ENCODE data around the gene SELENOV.

Gene SELENOV

DNA sequence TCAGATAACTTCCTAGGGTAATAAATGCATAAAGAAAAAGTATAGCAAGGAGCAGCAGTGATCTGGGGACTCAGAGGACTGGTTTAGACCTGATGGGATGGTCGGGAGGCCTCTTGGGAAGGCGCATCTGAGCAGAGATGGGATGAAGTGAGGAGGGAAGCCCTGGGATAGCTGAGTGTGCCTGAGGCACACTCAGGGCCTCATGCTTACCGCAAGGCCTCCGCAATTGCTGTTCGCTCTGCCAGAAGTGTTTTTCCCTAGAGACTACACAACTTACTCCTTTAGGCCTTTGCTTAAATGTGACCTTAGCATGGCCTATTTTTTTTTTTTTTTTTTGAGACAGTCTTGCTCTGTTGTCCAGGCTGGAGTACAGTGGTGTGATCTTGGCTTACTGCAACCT is 20.3 kb upstream of the SELENOV start:
- no peak for DNase-seq (ENCODE audit: low read depth)

- DNase-seq (ENCODE audit: low read depth): no peak
Measured at GRCh38 chr19:39496063-39496462, 18.9 kb upstream of the SELENOV start.

- no peak for DNase-seq (ENCODE audit: low read depth)
Measured at GRCh38 chr19:39497701-39497995, 17.3 kb upstream of the SELENOV start.

DNA sequence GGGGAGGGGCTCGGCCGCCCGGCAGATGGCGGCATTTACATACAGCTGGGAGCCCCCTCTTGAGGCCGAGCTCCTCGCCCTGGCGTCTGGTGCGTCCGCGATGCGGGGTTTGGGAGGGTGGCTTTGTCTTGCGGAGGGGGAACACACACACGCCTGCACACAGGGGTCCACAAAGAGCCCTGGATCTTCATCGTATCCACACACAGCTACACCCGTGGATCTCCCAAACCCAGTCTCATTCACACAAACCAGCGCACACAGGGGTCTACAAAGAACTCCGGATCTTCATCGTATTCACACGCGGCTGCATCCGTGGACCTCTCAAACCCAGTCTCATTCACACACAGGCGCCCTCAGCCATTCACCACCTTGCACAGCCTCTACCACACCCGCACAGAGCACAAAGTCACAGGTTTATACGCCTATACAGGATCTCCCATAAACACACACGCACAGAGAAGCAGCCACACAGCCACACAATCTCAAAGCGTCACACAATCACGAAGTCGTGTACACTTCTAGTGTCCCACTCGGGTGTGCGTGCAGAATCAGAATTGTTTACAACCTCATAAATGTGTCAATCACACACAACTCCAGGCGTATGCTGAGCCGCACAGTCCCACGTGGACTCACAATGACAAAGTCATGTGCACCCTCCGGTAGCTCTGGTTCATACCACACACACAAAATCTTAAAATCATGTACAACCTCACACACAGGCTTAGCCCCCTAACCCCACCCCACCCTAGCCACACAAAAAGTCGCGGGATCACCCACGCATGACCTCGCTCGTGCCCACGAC is 16.7 kb upstream of the SELENOV start:
- DNase-seq (ENCODE audit: low read depth): no peak

DNA sequence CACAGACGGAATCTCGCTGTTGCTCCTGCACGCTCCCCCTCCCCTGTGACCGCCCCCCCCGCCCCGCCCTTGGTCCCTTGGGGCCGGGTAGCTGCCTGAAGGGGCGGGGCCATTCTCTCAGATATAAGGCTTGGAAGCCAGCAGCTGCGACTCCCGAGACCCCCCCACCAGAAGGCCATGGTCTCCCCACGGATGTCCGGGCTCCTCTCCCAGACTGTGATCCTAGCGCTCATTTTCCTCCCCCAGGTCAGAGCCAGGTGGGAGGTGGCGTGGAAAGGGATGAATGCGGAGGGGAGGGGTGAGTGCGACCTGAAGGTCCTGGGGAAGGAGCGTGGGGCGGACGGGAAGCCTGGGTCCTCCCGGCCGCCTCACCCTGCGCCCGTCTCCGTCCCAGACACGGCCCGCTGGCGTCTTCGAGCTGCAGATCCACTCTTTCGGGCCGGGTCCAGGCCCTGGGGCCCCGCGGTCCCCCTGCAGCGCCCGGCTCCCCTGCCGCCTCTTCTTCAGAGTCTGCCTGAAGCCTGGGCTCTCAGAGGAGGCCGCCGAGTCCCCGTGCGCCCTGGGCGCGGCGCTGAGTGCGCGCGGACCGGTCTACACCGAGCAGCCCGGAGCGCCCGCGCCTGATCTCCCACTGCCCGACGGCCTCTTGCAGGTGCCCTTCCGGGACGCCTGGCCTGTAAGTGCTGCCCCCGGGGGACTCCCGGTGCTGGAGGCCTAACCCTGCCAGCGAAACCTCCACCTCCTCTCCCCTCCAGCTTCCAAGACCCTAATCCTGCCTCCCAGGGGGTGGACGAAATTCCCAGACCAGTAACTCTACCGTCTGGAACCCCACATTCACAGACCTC is 15.9 kb upstream of the SELENOV start, which contains the start of gene DLL3:
Gene DLL3 (plus strand): TSS at position 150 of the 845 bp plus-strand sequence. CDS start 28 bp downstream, at position 178.
- DNase-seq (ENCODE audit: low read depth): no peak

GRCh38 chr19:39499932-39500331 is 15.0 kb upstream of the SELENOV start:
- DNase-seq (ENCODE audit: low read depth): no peak

- DNase-seq (ENCODE audit: low read depth): no peak
Measured at GRCh38 chr19:39500543-39500942, 14.4 kb upstream of the SELENOV start.

GRCh38 chr19:39501340-39501739 is 13.6 kb upstream of the SELENOV start:
- no peak for DNase-seq (ENCODE audit: low read depth)

- peak; percentile 58 for DNase-seq (ENCODE audit: low read depth)
Measured at GRCh38 chr19:39502640-39503417, 12.1 kb upstream of the SELENOV start.

GRCh38 chr19:39506598-39506943 is 8.4 kb upstream of the SELENOV start:
- no peak for DNase-seq (ENCODE audit: low read depth)

DNA sequence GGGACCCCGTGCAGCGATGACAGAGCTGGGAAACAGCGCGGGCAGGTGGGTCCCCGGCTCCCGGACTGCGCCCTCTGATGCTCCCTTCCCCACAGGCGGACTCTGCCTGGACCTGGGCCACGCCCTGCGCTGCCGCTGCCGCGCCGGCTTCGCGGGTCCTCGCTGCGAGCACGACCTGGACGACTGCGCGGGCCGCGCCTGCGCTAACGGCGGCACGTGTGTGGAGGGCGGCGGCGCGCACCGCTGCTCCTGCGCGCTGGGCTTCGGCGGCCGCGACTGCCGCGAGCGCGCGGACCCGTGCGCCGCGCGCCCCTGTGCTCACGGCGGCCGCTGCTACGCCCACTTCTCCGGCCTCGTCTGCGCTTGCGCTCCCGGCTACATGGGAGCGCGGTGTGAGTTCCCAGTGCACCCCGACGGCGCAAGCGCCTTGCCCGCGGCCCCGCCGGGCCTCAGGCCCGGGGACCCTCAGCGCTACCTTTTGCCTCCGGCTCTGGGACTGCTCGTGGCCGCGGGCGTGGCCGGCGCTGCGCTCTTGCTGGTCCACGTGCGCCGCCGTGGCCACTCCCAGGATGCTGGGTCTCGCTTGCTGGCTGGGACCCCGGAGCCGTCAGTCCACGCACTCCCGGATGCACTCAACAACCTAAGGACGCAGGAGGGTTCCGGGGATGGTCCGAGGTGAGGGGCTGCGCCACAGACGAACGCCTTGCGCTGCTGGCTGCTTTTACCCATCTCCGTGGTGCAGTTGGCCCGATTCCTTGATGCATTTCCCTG is 7.8 kb upstream of the SELENOV start:
- DNase-seq (ENCODE audit: low read depth): no peak

GRCh38 chr19:39507715-39508364 is 7.1 kb upstream of the SELENOV start:
- no peak for DNase-seq (ENCODE audit: low read depth)

DNA sequence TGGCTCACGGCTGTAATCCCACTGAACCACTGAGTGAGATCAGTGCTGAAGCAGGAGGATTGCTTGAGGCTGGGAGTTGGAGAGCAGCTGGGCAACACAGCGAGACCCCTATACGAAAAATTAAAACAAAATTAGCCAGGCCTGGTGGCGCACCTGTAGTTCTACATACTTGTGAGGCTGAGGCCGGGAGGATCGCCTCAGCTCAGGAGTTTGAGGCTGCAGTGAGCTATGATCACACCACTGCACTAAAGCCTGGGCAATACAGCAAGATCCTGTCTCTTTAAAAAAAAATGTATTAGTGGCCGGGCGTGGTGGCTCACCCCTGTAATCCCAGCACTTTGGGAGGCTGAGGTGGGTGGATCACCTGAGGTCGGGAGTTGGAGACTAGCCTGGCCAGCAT is 6.3 kb upstream of the SELENOV start:
- no peak for DNase-seq (ENCODE audit: low read depth)

DNA sequence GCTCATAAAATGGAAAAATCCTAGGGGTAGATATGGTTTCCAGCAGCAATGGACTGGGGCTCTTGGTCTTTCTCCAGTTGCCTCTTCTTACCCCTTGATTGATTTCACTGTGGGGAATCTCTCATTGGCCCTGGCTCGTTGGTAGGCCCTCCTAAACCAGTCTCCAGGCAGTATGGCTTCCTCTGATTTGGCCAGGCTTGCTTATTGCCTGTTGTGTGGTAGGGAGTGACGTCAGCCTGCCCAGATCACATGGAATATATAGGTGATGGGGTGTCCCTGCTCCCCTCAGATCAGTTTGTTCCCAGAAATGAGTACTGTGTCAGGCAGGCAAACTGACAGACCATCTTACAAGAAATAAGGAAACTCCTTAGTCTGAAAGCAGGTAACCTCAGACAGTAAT is 5.7 kb upstream of the SELENOV start:
- no peak for DNase-seq (ENCODE audit: low read depth)

DNA sequence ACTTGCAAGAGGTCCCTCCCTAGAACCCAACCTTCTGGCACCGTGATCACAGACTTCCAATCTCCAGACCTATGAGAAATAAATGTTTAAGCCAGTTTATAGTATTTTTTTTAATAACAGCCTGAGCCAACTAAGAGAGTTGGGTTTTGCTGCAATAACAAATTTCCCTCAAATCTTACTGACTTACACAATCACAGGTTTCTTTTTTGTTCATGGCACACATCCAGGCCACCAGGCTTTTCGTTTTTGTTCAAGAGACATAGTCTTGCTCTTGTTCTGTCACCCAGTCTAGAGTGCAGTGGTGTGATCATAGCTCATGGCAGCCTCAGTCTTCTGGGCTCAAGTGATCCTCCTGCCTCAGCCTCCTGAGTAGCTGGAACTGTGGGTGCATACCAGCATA is 2.0 kb upstream of the SELENOV start:
- DNase-seq (ENCODE audit: low read depth): no peak

DNA sequence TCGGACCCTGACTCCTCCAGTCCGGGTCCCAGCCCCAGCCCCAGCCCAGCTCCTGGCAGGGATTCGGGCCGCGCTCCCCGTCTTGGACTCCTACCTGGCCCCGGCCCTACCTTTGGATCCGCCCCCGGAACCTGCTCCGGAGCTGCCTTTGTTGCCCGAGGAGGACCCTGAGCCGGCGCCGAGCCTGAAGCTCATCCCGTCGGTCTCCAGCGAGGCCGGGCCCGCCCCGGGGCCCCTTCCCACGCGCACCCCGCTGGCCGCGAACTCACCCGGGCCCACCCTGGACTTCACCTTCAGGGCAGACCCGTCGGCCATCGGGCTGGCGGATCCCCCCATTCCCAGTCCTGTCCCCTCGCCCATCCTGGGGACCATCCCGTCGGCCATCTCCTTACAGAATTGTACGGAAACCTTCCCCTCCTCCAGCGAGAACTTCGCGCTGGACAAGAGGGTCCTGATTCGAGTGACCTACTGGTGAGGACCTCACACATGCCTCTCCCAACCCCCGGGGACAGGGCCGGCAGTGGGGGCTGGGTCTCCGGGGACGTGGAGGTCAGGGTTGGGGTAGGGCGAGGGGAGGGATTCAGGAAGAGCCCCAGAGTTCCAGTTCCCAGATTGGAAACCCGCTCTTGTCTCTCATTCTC is 732 bp downstream of the SELENOV start:
- DNase-seq (ENCODE audit: low read depth): no peak

- DNase-seq (ENCODE audit: low read depth): no peak
Measured at GRCh38 chr19:39516270-39516669, 1.3 kb downstream of the SELENOV start.

GRCh38 chr19:39517432-39517831 is 2.5 kb downstream of the SELENOV start:
- DNase-seq (ENCODE audit: low read depth): no peak

GRCh38 chr19:39518458-39518857 is 3.5 kb downstream of the SELENOV start:
- no peak for DNase-seq (ENCODE audit: low read depth)

DNA sequence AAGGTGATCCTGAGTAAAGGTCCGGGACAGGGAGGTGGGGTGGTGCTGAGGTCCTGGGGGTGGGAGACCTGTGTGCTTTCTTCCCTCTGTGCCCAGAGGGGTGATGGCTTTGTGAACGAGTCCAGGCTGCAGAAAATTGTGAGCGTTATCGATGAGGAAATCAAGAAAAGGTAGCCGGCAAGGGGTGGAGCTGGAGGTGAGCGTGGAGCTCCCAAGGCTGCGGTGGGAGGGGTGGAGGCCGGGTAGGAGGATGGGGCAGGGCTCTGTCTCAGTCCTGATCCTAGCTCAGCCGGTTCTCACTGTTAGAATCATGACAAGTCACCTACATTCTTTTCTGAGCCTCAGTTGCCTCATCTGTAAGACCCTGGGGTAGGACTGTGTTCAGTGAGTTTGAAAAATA is 4.0 kb downstream of the SELENOV start:
- no peak for DNase-seq (ENCODE audit: low read depth)
